Measurements from ENCODE around the gene VPS13D. TPM values are rescaled to one million over a fixed set of nuclear protein-coding genes. Genes with fewer than 3 reads are reported as not detected.
A peak's percentile ranks its signal among the peaks of the same experiment; 100 is the strongest.

The VPS13D gene
- total RNA-seq, 1 donor from 2014 or later = 13.8 TPM

- no peak for TF ChIP-seq CTCF (conservative IDR thresholded peaks at IDR 0.05; ENCODE audit: low read depth, low read length)
- peak overlapping the region; percentile 84 for H3K4me3 ChIP-seq (ENCODE audit: low read depth, low read length)
- DNase-seq (ENCODE audit: low read depth) = no peak
These were observed 882 bp downstream of the VPS13D start for GRCh38 chr1:12230549-12231275.

GRCh38 chr1:12231276-12231595 is 1.4 kb downstream of the VPS13D start:
- no peak for TF ChIP-seq CTCF (conservative IDR thresholded peaks at IDR 0.05; ENCODE audit: low read depth, low read length)
- peak; percentile 16 for DNase-seq (ENCODE audit: low read depth)
- peak overlapping the region; percentile 84 for H3K4me3 ChIP-seq (ENCODE audit: low read depth, low read length)

GRCh38 chr1:12232221-12232620 is 2.4 kb downstream of the VPS13D start:
- TF ChIP-seq CTCF (conservative IDR thresholded peaks at IDR 0.05; ENCODE audit: low read depth, low read length) = no peak
- H3K4me3 ChIP-seq (ENCODE audit: low read depth, low read length) = no peak overlapping the region
- no peak for DNase-seq (ENCODE audit: low read depth)

GRCh38 chr1:12244078-12244477 is 14.2 kb downstream of the VPS13D start:
- peak; percentile 57 for TF ChIP-seq CTCF (conservative IDR thresholded peaks at IDR 0.05; ENCODE audit: low read depth, low read length)
- no peak overlapping the region for H3K4me3 ChIP-seq (ENCODE audit: low read depth, low read length)
- no peak for DNase-seq (ENCODE audit: low read depth)

- TF ChIP-seq CTCF (conservative IDR thresholded peaks at IDR 0.05; ENCODE audit: low read depth, low read length) = no peak
- no peak overlapping the region for H3K4me3 ChIP-seq (ENCODE audit: low read depth, low read length)
- DNase-seq (ENCODE audit: low read depth) = no peak
These were observed 14.8 kb downstream of the VPS13D start for GRCh38 chr1:12244585-12244984.

- DNase-seq (ENCODE audit: low read depth) = no peak
- no peak overlapping the region for H3K4me3 ChIP-seq (ENCODE audit: low read depth, low read length)
- no peak for TF ChIP-seq CTCF (conservative IDR thresholded peaks at IDR 0.05; ENCODE audit: low read depth, low read length)
These were observed 15.3 kb downstream of the VPS13D start for GRCh38 chr1:12245116-12245515.

GRCh38 chr1:12245733-12246132 is 15.9 kb downstream of the VPS13D start:
- no peak for DNase-seq (ENCODE audit: low read depth)
- no peak overlapping the region for H3K4me3 ChIP-seq (ENCODE audit: low read depth, low read length)
- TF ChIP-seq CTCF (conservative IDR thresholded peaks at IDR 0.05; ENCODE audit: low read depth, low read length) = no peak
